GM04503 (cell line): ENCODE results near the gene BLOC1S4.

Experiments used
- DNase-seq: peaks from one replicate; pipeline ENCODE4 v3.0.0-alpha.2; 2012; ENCODE audit warnings: low read depth

BLOC1S4 gene

DNA sequence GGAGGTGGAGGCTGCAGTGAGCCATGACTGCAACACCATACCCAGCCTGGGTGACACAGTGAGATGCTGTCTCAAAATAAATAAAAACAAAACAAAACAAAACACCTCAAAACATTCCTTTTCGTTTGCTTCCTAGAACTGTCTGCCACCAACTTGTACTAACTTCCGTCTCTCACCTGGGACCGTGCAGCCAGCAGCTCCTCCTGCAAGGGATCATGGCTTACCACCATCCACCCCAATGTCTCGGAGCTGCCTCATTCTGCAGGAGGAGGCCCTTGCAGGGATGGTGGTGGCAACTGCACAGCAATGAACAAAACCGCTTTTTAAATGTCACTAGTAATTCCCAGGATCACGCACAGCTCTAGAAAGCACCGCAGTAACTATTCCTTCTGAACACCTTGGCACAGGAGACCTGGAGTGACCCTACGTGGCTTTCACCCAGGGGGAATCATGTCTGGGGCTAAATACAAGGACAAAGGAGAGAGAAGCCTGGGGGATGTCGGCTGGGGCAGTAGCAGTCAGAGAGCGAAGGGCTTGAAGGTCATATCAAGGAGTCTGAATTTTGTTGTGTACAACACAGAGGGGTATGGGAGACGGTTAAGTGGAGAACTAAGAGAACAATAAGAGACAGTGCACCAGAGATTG, 49.1 kb downstream of the BLOC1S4 start:
- no peak for DNase-seq

- no peak for DNase-seq
Observed at GRCh38 chr4:6765703-6766102, 49.7 kb downstream of the BLOC1S4 start.
